Thyroid gland (tissue), 4 donors: ENCODE data around the gene PPM1H. TPM values are rescaled to one million over a fixed set of nuclear protein-coding genes. Genes with fewer than 3 reads are reported as not detected.

ENCODE experiments used
- DNase-seq, 2 donors: peaks; one replicate each; pipeline ENCODE4 v3.0.0-alpha.2; 2019
- H3K27ac ChIP-seq, 3 donors: fragments of 200-600 bp; sonication (generic); 1 replicate in 2 of 3; 2 replicates in 1 of 3; pipeline ENCODE4 v1.5.1; 2016 to 2019; ENCODE audit warnings: mild to moderate bottlenecking in 1 of 3, moderate library complexity in 1 of 3
- H3K27me3 ChIP-seq: fragments of 200-600 bp; sonication (generic); one replicate; pipeline ENCODE4 v1.5.1; 2019
- H3K36me3 ChIP-seq, 2 donors: fragments of 200-600 bp; sonication (generic); one replicate each; pipeline ENCODE4 v1.5.1; 2016 to 2019
- H3K4me1 ChIP-seq, 2 donors: fragments of 200-600 bp; sonication (generic); one replicate each; pipeline ENCODE4 v1.5.1; 2017 to 2019
- H3K4me3 ChIP-seq, 3 donors: fragments of 200-600 bp; sonication (generic); replicated peaks in 1 of 3; 1 replicate in 2 of 3; 2 replicates in 1 of 3; pipeline ENCODE4 v1.5.1; 2016; ENCODE audit warnings: mild to moderate bottlenecking in 1 of 3
- H3K9me3 ChIP-seq: fragments of 200-600 bp; sonication (generic); one replicate; pipeline ENCODE4 v1.5.1; 2017
- CTCF ChIP-seq, 6 experiments: fragments of 200-600 bp in 3 of 6; fragments of 450-650 bp in 3 of 6; sonication (generic) in 3 of 6; IDR thresholded peaks; one replicate each; pipeline ENCODE4 v1.5.1; 2016 to 2019; ENCODE audit warnings: antibody characterized with exemption in 6 of 6, mild to moderate bottlenecking in 2 of 6, inconsistent platforms in 1 of 6, moderate library complexity in 1 of 6
- POLR2A ChIP-seq, 2 donors: fragments of 450-650 bp; IDR thresholded peaks; one replicate each; pipeline ENCODE4 v1.6.1; 2017; ENCODE audit warnings: antibody characterized with exemption in 2 of 2, mild to moderate bottlenecking in 2 of 2, moderate library complexity in 1 of 2
- WGBS, 2 donors: methylation state at CpG; one replicate each; pipeline ENCODE4 v1.1.5; 2017; 5-methylcytosine and 5-hydroxymethylcytosine counted together
- intact Hi-C: fragments of 100-400 bp; cut with DNase I; formaldehyde crosslinking; loops from one replicate; pipeline ENCODE4 v1.15.1; 2023
- total RNA-seq, 4 donors: library from RNA; depleted of rRNA; stranded (reverse); fragments of >200 nt; gene quantifications; one replicate each; pipeline ENCODE4 v1.2.3, GENCODE V29; 2016

PPM1H gene
- total RNA-seq, 4 donors from 2014 or later, result 3.9 to 12.7 (median 9.0) TPM

- intact Hi-C loops, result no loop called here
- Histone ChIP-seq H3K27ac (no peak overlapping the region), H3K4me1 (no peaks in the 10 kb centered on the region), H3K27me3 (no peaks in the 10 kb centered on the region), H3K4me3 (no peak overlapping the region), H3K36me3 (no peaks in the 10 kb centered on the region), H3K9me3 (no peaks in the 10 kb centered on the region)
- no peak for TF ChIP-seq POLR2A (IDR thresholded peaks at IDR 0.05)
- no peak for TF ChIP-seq CTCF (IDR thresholded peaks at IDR 0.05)
- DNase-seq, result no peak
- WGBS, 2 donors, result 53 to 67% methylated on average over 1 of the region's 1 CpG
Observed at GRCh38 chr12:62849398-62849797, 85.6 kb downstream of the PPM1H start.

- intact Hi-C loops, result no loop called here
- no peaks in the 10 kb centered on the region for H3K36me3 ChIP-seq
- no peaks in the 10 kb centered on the region for H3K9me3 ChIP-seq
- H3K4me1 ChIP-seq, result no peaks in the 10 kb centered on the region
- no peaks in the 10 kb centered on the region for H3K27me3 ChIP-seq
- H3K27ac ChIP-seq, result no peak overlapping the region
- WGBS, 2 donors, result 46 to 77% methylated on average over 2 of the region's 2 CpGs
- TF ChIP-seq POLR2A (IDR thresholded peaks at IDR 0.05) (no peak), CTCF (IDR thresholded peaks at IDR 0.05) (no peak)
- no peak for DNase-seq
- H3K4me3 ChIP-seq, result no peak overlapping the region
Observed at GRCh38 chr12:62848418-62848817, 86.5 kb downstream of the PPM1H start.

GRCh38 chr12:62847709-62848108 lies 87.2 kb downstream of the PPM1H start:
- Histone ChIP-seq H3K36me3 (no peaks in the 10 kb centered on the region), H3K9me3 (no peaks in the 10 kb centered on the region), H3K27me3 (no peaks in the 10 kb centered on the region), H3K27ac (no peak overlapping the region), H3K4me3 (no peak overlapping the region), H3K4me1 (no peaks in the 10 kb centered on the region)
- no peak for DNase-seq
- TF ChIP-seq CTCF (IDR thresholded peaks at IDR 0.05), result no peak
- intact Hi-C loops, result no loop called here
- whole genome bisulfite sequencing, 2 donors, result 84% methylated on average over 2 of the region's 2 CpGs

- Histone ChIP-seq H3K36me3 (no peaks in the 10 kb centered on the region), H3K27ac (no peak overlapping the region), H3K4me3 (no peak overlapping the region), H3K4me1 (no peaks in the 10 kb centered on the region), H3K9me3 (no peaks in the 10 kb centered on the region), H3K27me3 (no peaks in the 10 kb centered on the region)
- intact Hi-C loops, result no loop called here
- no peak for DNase-seq
- TF ChIP-seq CTCF (IDR thresholded peaks at IDR 0.05), result no peak
- no peak for TF ChIP-seq POLR2A (IDR thresholded peaks at IDR 0.05)
- 81% methylated on average over 4 of the region's 4 CpGs for WGBS, 2 donors
Observed at GRCh38 chr12:62846491-62846890, 88.5 kb downstream of the PPM1H start.

- intact Hi-C loops, result no loop called here
- 72 to 86% methylated on average over 2 of the region's 2 CpGs for WGBS, 2 donors
- DNase-seq, result no peak
Observed at GRCh38 chr12:62844915-62845314, 90.0 kb downstream of the PPM1H start.

More at GRCh38 chr12:62844915-62845314, 90.0 kb downstream of the PPM1H start:
- no peaks in the 10 kb centered on the region for H3K9me3 ChIP-seq
- no peaks in the 10 kb centered on the region for H3K27me3 ChIP-seq
- H3K4me1 ChIP-seq, result no peaks in the 10 kb centered on the region
- no peaks in the 10 kb centered on the region for H3K36me3 ChIP-seq
- H3K4me3 ChIP-seq, result no peak overlapping the region
- TF ChIP-seq CTCF (IDR thresholded peaks at IDR 0.05) (no peak), POLR2A (IDR thresholded peaks at IDR 0.05) (no peak)
- H3K27ac ChIP-seq, result no peak overlapping the region
